ENCODE measurements around the gene SLC22A12.

The SLC22A12 gene

GRCh38 chr11:64605656-64606585 lies 14.9 kb downstream of the SLC22A12 start:
- no peak for FAIRE-seq

GRCh38 chr11:64606796-64607380 lies 15.9 kb downstream of the SLC22A12 start:
- FAIRE-seq, result no peak

DNA sequence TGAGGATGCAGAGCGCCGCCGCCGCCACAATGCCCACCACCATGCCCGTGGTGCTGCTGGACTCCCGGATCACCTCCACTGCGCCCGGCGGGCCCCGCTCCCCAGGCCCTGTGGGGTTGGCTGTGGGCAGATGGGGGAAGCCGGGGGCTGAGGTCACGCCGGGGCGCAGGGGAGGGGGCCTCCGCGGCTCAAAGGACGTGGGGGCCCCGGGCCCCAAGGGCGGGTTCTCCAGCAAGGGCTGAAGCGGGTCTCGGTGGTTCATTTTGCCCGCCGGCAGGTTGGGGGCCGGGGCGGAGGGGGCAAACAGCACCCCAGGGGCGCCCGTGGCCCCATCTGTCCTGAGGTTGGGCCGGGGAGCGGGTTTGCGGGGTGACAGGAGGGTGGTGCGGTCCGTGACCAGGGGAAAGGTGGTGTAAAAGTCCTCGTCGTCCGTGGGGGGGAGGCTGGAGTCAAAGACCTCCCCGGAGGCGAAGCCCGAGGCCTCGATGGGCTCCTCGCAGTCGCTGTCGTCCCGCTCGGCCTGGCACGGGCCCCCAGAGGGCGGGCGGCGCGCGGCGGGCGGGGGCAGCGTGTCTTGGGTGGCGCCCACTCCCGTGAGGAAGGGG lies 16.5 kb downstream of the SLC22A12 start:
- FAIRE-seq, result no peak

DNA sequence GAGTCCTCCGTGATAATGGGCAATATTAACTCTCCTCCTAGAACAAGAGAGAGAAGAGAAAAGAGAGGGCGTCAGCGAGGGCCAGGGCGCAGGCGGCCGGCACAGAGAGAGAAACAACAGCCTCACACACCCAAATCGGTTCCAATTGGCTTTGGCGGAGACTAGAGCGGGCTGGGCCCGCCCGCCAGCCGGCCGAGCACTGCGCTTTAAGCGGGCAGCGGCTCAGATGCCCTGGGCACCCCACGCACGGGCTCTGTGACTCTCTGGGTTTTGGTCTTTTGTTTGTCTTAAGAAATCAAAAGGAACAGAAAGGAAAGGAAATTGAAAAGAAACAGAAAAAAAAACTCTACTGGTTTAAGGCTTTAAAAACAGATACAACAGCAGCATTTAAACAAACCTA lies 17.0 kb downstream of the SLC22A12 start:
- FAIRE-seq, result no peak

GRCh38 chr11:64608636-64609035 lies 17.6 kb downstream of the SLC22A12 start:
- FAIRE-seq, result no peak

- no peak for FAIRE-seq
Observed at GRCh38 chr11:64609436-64610047, 18.5 kb downstream of the SLC22A12 start.

DNA sequence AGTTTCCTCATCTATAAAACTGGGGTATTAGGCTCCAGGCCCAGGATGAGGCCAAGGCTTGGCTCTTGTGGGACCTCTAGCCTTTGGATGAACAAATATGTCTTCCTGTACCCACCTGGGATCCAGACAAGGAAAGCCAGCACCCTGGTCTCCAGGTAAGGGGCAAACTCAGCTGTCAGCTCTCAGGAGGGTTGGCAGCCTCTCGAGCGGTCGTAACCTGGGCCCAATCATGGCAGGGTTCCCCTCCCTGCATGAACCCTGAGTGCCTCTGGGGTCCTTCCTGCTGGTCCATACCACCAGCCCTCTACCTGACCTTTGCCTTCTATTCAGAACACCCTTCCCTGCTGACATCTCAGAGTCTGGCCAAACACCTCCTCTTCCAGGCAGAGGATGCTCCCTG lies 19.6 kb downstream of the SLC22A12 start:
- FAIRE-seq, result no peak

DNA sequence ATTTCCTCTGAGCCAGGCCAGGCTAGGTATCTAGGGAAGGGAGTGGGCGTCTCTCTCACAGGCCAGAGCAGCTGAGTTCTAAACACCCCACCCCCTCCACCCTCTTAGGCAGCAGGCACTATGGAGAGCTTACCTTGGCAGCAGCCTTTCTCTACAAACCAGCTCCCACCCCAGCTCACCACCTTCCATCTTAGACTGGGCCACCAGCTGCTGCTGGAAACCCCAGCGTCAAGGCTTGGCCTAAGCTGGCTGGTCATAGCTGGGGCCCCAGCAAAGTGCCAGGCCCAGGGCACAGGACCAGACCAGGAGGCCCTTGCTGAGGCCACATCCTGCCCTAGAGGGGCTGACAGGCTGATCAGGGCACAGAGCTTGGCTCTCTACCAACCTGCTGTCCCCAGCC lies 20.2 kb downstream of the SLC22A12 start:
- FAIRE-seq, result no peak

DNA sequence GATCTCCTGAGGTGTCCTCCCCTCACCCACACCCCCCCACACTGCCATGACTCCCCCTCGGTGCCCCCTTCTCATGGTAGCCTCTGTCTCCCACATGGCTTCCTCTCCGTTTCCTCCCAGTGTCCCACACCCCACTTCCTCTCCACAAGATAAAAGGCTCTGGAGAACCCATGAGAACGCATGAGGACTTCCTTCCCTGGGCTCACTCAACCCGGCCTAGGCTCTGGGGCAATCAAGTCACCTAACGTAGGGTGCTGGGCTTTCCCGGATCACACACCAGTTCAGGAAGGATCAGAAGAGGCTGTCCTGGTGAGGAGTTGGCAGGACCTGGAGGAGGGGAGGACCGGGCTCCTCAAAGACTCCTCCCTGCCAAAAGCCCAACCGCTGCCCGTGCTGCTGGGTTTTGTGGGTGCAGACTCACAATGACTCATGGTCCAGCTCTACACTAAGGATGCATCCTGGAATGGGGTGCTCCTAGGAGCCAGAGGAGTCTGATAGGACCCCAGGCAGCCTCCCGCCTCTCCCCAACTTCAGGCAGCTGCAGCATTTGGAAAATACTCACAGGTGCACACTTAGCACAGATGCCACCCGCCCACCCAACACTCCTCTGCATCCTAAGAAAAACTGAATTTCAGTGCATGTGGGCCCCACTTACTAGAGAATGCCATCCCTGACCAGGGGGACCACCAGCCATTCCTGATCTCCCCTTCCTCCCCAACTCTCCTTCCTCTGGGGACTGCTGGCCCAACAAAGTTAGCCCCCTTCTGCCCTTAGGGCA lies 21.0 kb downstream of the SLC22A12 start:
- FAIRE-seq, result no peak

GRCh38 chr11:64613648-64614047 lies 22.6 kb downstream of the SLC22A12 start:
- FAIRE-seq, result no peak

DNA sequence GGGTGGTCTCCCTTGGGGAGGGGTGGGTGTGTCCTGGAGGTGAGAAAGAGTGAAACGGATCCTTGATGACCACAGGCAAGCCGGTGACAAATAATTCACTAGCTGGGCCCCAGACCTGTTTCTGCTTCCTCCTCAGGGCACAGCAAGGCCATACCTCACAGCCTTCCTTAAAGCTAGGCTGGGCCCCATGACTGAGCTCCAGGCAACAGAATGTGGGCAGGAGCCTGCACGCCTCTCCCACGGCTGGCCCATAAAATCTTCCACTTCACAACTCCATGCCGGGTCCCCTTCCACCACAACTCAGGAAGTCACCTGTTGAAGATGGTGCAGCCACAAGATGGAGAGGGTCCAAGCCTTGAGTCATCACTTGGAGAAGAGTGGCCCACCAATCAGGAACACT lies 23.9 kb downstream of the SLC22A12 start:
- FAIRE-seq, result no peak

GRCh38 chr11:64616817-64617216 lies 25.8 kb downstream of the SLC22A12 start:
- FAIRE-seq, result no peak

GRCh38 chr11:64619196-64619595 lies 28.2 kb downstream of the SLC22A12 start:
- FAIRE-seq, result no peak

GRCh38 chr11:64619811-64620380 lies 28.9 kb downstream of the SLC22A12 start:
- no peak for FAIRE-seq

GRCh38 chr11:64620381-64620971 lies 29.5 kb downstream of the SLC22A12 start:
- no peak for FAIRE-seq

DNA sequence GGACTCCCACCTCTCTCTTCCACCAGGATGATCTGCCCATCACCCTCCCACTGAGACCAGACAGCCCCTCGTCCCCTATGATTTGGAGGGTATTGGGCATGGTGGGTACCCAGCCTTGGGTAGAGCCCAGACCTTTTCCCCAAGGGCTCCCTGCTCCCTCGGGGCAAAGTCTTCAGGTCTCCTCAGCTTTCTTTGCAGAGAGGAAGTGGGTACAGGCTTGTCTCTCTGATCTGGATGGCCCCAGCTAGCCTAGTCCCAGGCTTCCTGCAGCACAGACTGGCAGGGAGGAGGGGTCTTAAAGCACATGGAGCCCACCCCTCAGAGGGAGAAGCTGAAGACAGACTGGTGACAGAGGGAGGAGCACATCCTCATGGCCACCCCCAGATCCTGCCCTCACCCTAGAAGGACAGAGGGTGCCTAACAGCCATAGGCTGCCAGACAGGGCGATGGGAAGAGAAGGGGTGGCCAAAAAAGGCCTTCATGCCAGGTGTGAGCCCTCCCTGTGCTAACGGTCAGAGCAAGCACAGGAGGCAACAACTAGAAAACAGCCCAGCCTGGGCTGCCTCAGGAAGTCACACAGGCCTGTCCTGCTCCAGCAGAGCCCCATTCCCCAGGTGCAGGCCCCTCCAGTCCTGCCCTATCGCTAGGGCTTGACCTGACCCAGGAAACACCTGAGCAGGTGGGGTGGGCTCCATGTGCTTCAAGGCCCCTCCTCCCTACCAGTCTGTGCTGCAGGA lies 30.4 kb downstream of the SLC22A12 start:
- no peak for FAIRE-seq

DNA sequence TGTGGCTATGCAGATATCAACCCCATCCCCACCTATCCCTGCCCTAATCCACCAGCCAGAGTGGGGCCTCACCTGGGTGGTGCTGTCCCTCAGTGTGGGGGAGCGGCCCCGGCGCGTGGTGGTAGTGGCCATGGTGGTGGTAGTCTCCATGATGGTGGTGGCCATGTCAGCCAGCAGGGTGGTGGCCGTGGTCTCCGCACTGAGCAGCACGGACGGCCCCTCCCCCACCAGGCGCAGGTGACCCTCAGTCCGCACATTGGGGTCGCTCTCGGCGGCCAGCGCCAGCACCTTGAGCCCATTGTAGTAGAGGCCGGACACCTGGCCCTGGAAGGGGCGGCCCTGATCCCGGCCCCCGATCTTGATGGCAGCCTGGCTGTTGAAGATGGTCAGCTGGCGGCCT lies 31.7 kb downstream of the SLC22A12 start:
- FAIRE-seq, result no peak

DNA sequence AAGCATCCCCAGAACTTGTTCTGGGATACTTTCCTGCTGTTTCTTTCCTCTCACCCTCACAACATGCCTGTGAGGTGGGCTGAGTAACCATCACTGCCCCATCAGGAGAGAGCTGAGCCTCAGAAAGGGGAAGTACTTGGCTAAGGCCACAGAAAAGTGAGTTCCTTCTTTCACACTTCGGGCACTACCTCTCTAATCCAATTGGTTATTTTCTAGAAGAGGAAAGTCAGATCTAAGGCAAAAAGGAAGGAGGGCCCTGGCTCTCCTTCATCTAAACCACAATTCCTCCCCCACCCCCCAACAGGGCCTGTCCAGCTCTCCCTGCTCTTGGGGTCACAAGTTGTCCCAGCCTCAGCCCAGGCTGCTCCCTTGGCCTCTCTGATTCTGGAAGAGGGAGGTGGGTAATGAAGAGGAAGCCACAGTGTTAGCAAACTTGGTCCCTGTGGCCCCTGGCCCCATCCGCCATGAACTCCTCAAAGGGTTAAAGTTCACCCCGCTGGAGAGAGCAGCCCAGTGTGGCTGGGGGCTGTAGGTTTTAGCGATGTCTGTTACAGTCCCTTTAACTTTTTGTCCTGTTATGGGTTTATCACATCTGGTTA lies 34.0 kb downstream of the SLC22A12 start:
- no peak for FAIRE-seq

GRCh38 chr11:64626637-64627036 lies 35.6 kb downstream of the SLC22A12 start:
- no peak for FAIRE-seq

- no peak for FAIRE-seq
Observed at GRCh38 chr11:64627371-64627770, 36.4 kb downstream of the SLC22A12 start.

DNA sequence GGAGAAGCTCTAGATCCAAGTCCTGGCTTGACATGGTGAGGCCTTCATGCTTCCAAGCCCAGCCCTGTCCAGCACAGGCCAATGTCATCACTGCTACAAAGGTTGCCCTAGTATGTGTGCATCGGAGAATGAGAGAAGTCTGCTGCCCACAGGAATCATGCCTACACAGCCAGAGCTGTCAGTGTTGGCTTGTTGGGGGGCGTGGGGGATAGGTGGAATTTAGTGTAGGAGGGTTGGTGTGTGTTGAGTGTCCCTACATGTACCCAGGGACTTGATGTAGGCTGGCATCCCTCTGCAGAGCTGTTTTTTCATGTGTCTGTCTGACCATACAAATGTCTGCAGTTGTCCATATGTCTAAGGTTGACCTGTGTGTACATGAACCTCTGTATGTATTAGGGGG lies 37.6 kb downstream of the SLC22A12 start:
- no peak for FAIRE-seq
